Cardiac fibroblast (primary cell): ENCODE measurements around the gene GAA.
"Not testable (repeated sequence)": the region's sequence is repeated elsewhere in the genome, so short reads cannot be mapped to it uniquely, and the experiment has no call there.

ENCODE experiments used
- DNase-seq, 2 donors: peaks; one replicate each; pipeline versions ENCODE4 v3.0.0 to v3.0.0-alpha.2; 2010; ENCODE audit warnings: low read depth in 2 of 2
- H3K4me3 ChIP-seq, 2 donors: replicated peaks in 1 of 2; 1 replicate in 1 of 2; 2 replicates in 1 of 2; pipeline ENCODE4 v1.5.1; 2011; ENCODE audit warnings: low read depth in 2 of 2, low read length in 2 of 2, mild to moderate bottlenecking in 2 of 2, moderate library complexity in 1 of 2
- CTCF ChIP-seq: IDR thresholded peaks from one replicate; pipeline ENCODE4 v1.5.1; 2011; ENCODE audit warnings: low read depth, mild to moderate bottlenecking, low read length, inconsistent platforms

The GAA gene

DNA sequence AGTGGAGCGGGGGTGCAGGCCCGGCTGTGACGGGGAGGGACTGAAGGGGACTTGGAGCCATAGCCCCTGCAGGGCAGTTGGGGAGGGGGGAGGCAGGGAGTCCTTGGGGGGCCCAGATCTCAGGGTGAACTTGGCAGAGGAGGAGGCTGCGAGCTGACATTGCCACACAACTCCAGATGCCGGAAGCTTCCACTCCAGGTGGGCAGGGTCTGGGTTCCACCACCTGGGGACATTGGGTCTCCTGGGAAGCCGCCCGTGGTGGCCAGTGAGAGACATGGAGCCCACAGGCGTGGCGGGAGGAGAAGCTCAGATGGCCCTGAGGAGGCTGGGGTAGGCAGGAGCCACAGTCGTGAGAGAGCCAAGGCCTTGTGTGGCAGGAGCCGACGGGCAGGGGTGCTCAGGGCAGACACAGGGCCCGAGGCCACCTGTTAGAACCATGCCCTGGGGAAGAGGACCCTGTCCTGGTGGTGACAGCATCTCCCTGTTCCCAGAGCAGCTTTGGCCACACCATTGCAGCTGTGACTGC, 18.2 kb upstream of the GAA start:
- TF ChIP-seq CTCF, result no peak
- DNase-seq, result no peak
- H3K4me3 ChIP-seq, result no peak overlapping the region

- H3K4me3 ChIP-seq, result no peak overlapping the region
- no peak for DNase-seq
- no peak for TF ChIP-seq CTCF
These were observed 16.6 kb upstream of the GAA start for GRCh38 chr17:80084773-80085172.

GRCh38 chr17:80086081-80086480, 15.3 kb upstream of the GAA start:
- no peak for TF ChIP-seq CTCF
- DNase-seq, result no peak
- H3K4me3 ChIP-seq, result no peak overlapping the region

DNA sequence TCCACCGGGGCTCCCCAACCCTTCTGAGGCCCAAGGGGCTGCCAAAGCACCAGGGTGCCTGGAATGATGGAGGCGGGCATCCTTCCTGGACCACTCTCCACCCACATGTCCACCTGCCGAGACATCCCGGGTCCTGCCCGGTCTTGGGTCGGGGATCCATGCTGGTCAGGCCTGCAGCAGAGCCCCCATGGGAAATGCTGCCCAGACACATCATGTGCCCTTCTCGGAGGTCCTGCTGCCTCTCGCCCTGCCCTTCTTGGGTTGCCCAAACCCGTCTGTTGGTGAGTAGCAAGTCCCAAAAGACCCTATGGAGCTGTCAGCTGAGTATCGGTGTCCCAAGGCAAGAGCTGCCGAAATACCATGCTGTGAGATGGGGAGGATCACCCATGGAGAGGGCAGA, 14.8 kb upstream of the GAA start:
- no peak overlapping the region for H3K4me3 ChIP-seq
- no peak for DNase-seq
- no peak for TF ChIP-seq CTCF

GRCh38 chr17:80087346-80088265, 13.8 kb upstream of the GAA start:
- no peak for TF ChIP-seq CTCF
- no peak overlapping the region for H3K4me3 ChIP-seq
- DNase-seq, result no peak

DNA sequence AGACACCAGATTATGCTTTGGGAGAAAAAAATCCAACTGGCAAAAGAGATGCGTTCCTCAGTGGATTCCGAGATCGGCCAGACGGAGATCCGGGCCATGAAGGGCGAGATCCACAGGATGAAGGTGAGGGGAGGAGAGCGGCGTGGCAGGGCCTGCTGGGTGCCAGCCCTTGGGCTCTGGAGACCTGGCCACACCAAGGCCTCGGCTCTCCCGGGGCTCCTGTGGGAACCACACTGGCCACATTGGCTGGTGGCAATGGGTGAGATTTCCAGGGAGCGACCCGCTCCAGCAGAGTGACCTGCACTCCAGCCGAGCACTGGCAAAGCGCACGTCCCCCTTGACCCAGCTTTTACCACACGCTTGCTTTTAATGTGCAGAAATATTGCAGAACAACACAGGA, 11.6 kb upstream of the GAA start:
- H3K4me3 ChIP-seq, result no peak overlapping the region
- no peak for TF ChIP-seq CTCF
- no peak for DNase-seq

DNA sequence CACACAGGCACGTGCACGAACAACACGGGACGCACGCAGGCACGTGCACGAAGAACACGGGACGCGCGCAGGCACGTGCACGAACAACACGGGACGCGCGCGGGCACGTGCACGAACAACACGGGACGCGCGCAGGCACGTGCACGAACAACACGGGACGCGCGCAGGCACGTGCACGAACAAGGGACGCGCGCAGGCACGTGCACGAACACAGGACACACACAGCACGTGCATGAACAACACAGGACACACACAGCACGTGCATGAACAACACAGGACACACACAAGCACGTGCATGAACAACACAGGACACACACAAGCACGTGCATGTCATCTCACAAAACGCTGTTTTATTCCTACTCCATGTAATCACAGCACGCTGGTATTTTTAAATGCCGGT, 11.2 kb upstream of the GAA start:
- not testable (repeated sequence) for DNase-seq, H3K4me3 ChIP-seq
